ENCODE data around the gene DPYSL5. TPM values are rescaled to one million over a fixed set of nuclear protein-coding genes. Genes with fewer than 3 reads are reported as not detected.

Gene DPYSL5
- polyA plus RNA-seq, 3 donors: not detected

DNA sequence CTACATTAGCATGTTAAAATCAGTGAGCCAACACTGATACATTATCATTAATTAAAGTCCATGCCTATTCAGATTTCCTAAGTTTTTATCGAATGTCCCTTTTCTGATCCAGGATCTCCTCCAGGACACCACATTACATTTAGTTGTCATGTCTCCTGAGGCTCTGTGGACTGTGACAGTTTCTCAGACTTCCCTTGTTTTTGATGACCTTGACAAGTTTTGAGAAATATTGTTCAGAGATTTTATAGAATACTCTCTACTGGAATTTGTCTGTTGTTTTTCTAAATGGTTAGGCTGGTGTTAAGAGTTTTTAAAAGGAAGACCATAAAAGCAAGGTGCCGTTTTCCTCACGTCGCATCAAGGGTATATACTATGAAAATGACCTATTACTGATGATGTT, 106.2 kb downstream of the DPYSL5 start:
- no peak overlapping the region for H3K4me2 ChIP-seq (replicated peaks; ENCODE audit: extremely low read depth, low read length, poor library complexity, severe bottlenecking)
- Mint-ChIP-seq H3K4me3 (no peak overlapping the region), H3K36me3 (no peaks in the 10 kb centered on the region), H3K27ac (no peak overlapping the region), H3K4me1 (peaks cover 3% of the 10 kb centered on the region), H3K9me3 (peaks cover 0 to 3% (median 0%) of the 10 kb centered on the region in 7 donors), H3K27me3 (ENCODE audit: low read depth in 3 of 3) (peaks cover 23 to 28% (median 24%) of the 10 kb centered on the region in 3 donors)
- no peak overlapping the region for H3K4me3 ChIP-seq (replicated peaks in 1 of 3; ENCODE audit: low read depth in 2 of 3, low read length in 3 of 3)
- intact Hi-C loops (cut with micrococcal nuclease): no loop called here
- H3K36me3 ChIP-seq (replicated peaks in 1 of 2; ENCODE audit: control insufficient read depth in 1 of 2, insufficient read depth in 2 of 2, low read length in 2 of 2): no peaks in the 10 kb centered on the region
- H3K4me1 ChIP-seq (ENCODE audit: control insufficient read depth in 1 of 2, insufficient read depth in 2 of 2, low read length in 2 of 2): peaks cover 0 to 2% of the 10 kb centered on the region in 2 donors
- WGBS (ENCODE audit: insufficient coverage): no CpG with 5 or more reads among the region's 4 CpGs
- H2AFZ ChIP-seq (ENCODE audit: insufficient read depth, low read depth, low read length, poor library complexity, severe bottlenecking): no peak overlapping the region
- no peaks in the 10 kb centered on the region for H4K20me1 ChIP-seq (ENCODE audit: insufficient read depth, low read length)
- H3K9me3 ChIP-seq (replicated peaks in 1 of 2; ENCODE audit: control insufficient read depth in 1 of 2, insufficient read depth in 1 of 2, low read length in 2 of 2): no peaks in the 10 kb centered on the region
- TF ChIP-seq, protein P1, sequence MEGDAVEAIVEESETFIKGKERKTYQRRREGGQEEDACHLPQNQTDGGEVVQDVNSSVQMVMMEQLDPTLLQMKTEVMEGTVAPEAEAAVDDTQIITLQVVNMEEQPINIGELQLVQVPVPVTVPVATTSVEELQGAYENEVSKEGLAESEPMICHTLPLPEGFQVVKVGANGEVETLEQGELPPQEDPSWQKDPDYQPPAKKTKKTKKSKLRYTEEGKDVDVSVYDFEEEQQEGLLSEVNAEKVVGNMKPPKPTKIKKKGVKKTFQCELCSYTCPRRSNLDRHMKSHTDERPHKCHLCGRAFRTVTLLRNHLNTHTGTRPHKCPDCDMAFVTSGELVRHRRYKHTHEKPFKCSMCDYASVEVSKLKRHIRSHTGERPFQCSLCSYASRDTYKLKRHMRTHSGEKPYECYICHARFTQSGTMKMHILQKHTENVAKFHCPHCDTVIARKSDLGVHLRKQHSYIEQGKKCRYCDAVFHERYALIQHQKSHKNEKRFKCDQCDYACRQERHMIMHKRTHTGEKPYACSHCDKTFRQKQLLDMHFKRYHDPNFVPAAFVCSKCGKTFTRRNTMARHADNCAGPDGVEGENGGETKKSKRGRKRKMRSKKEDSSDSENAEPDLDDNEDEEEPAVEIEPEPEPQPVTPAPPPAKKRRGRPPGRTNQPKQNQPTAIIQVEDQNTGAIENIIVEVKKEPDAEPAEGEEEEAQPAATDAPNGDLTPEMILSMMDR (IDR thresholded peaks at IDR 0.05): no peak
- no peak overlapping the region for H3K27ac ChIP-seq (ENCODE audit: low read depth in 1 of 2, low read length in 2 of 2)
- H3K9ac ChIP-seq (ENCODE audit: insufficient read depth, low read length, poor library complexity, severe bottlenecking): no peak overlapping the region
- H3K27me3 ChIP-seq (ENCODE audit: control insufficient read depth in 2 of 2, insufficient read depth in 2 of 2, low read length in 2 of 2): peaks cover 0 to 13% of the 10 kb centered on the region in 2 donors
- DNase-seq: no peak
- H3K79me2 ChIP-seq (ENCODE audit: insufficient read depth, low read length): no peaks in the 10 kb centered on the region

DNA sequence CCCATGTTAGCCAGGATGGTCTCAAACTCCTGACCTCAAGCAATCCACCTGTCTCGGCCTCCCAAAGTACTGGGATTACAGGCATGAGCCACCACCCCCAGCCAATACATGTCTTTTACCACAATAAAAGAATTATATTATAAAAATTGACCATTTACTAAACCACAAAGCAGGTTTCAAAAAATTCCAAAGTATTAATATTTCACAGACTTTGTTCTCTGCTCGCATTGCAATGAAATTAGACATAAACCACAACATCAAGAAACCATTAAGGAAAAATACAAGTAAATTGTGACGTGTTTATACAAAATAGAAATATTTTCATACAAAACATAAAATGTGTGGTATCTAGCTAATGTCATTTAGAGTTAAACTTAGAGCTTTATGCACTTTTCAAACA, 109.1 kb downstream of the DPYSL5 start:
- H3K9me3 ChIP-seq (replicated peaks in 1 of 2; ENCODE audit: control insufficient read depth in 1 of 2, insufficient read depth in 1 of 2, low read length in 2 of 2): no peaks in the 10 kb centered on the region
- no peak overlapping the region for H3K27ac ChIP-seq (ENCODE audit: low read depth in 1 of 2, low read length in 2 of 2)
- no peak for DNase-seq
- intact Hi-C loops (cut with micrococcal nuclease): no loop called here
- H3K4me3 Mint-ChIP-seq: peak overlapping the region in 1 of 2 donors; percentile 9
- peaks cover 22 to 29% (median 23%) of the 10 kb centered on the region in 3 donors for H3K27me3 Mint-ChIP-seq (ENCODE audit: low read depth in 3 of 3)
- TF ChIP-seq, protein P1 (IDR thresholded peaks at IDR 0.05): no peak
- H3K36me3 Mint-ChIP-seq: no peaks in the 10 kb centered on the region
- H3K9me3 Mint-ChIP-seq: peaks cover 0 to 3% (median 0%) of the 10 kb centered on the region in 7 donors
- H3K79me2 ChIP-seq (ENCODE audit: insufficient read depth, low read length): no peaks in the 10 kb centered on the region
- WGBS (ENCODE audit: insufficient coverage): no CpG with 5 or more reads among the region's 3 CpGs
- H3K4me1 ChIP-seq (ENCODE audit: control insufficient read depth in 1 of 2, insufficient read depth in 2 of 2, low read length in 2 of 2): peaks cover 8 to 13% of the 10 kb centered on the region in 2 donors
- no peak overlapping the region for H3K4me2 ChIP-seq (replicated peaks; ENCODE audit: extremely low read depth, low read length, poor library complexity, severe bottlenecking)
- H3K4me1 Mint-ChIP-seq: peaks cover 12% of the 10 kb centered on the region
- no peak overlapping the region for H3K4me3 ChIP-seq (replicated peaks in 1 of 3; ENCODE audit: low read depth in 2 of 3, low read length in 3 of 3)
- H4K20me1 ChIP-seq (ENCODE audit: insufficient read depth, low read length): no peaks in the 10 kb centered on the region
- H2AFZ ChIP-seq (ENCODE audit: insufficient read depth, low read depth, low read length, poor library complexity, severe bottlenecking): no peak overlapping the region
- H3K27ac Mint-ChIP-seq: no peak overlapping the region
- no peak overlapping the region for H3K9ac ChIP-seq (ENCODE audit: insufficient read depth, low read length, poor library complexity, severe bottlenecking)
- peaks cover 0 to 13% of the 10 kb centered on the region in 2 donors for H3K27me3 ChIP-seq (ENCODE audit: control insufficient read depth in 2 of 2, insufficient read depth in 2 of 2, low read length in 2 of 2)
- H3K36me3 ChIP-seq (replicated peaks in 1 of 2; ENCODE audit: control insufficient read depth in 1 of 2, insufficient read depth in 2 of 2, low read length in 2 of 2): no peaks in the 10 kb centered on the region

Measured in CD14-positive monocyte (primary cell).